ENCODE results near the gene ASAP2. TPM values are rescaled to one million over a fixed set of nuclear protein-coding genes. Genes with fewer than 3 reads are reported as not detected.

Gene ASAP2
- total and polyA plus RNA-seq, 9 of the 15 experiments (the other 6 are each of a cell fraction or from before 2014, with no cell fraction given), result 0.06 to 4.3 (median 3.1) TPM

- Histone ChIP-seq H3K9me1 (ENCODE audit: control insufficient read depth, insufficient read depth, low read length) (no peaks in the 10 kb centered on the region), H3K4me1 (replicated peaks in 1 of 2; ENCODE audit: control insufficient read depth in 2 of 2, insufficient read depth in 2 of 2, low read length in 2 of 2) (peaks cover 8 to 21% of the 10 kb centered on the region in 2 experiments; a peak in 4 of 5 replicates), H3K79me2 (ENCODE audit: control insufficient read depth, insufficient read depth, low read length) (peaks cover 23% of the 10 kb centered on the region), H3K9ac (ENCODE audit: insufficient read depth in 1 of 2, low read depth in 2 of 2, low read length in 2 of 2) (no peak overlapping the region), H3K27ac (ENCODE audit: extremely low read depth, low read depth, low read length) (no peak overlapping the region), H3K36me3 (ENCODE audit: control insufficient read depth, insufficient read depth, low read length) (peaks cover 17% of the 10 kb centered on the region; the same call in 2 of the 3 replicates), H3K4me2 (ENCODE audit: insufficient read depth, low read length) (no peak overlapping the region), H4K20me1 (replicated peaks; ENCODE audit: control insufficient read depth, insufficient read depth, low read length) (no peaks in the 10 kb centered on the region), H3K9me3 (replicated peaks; ENCODE audit: control insufficient read depth, insufficient read depth, low read depth, low read length) (no peaks in the 10 kb centered on the region), H2AFZ (ENCODE audit: low read depth, low read length) (no peak overlapping the region), H3K27me3 (ENCODE audit: control insufficient read depth in 2 of 2, insufficient read depth in 2 of 2, low read length in 2 of 2) (no peaks in the 10 kb centered on the region), H3K4me3 (no peak overlapping the region)
- TF ChIP-seq HMGN3 (IDR thresholded peaks at IDR 0.05; ENCODE audit: borderline replicate concordance, extremely low read depth, insufficient read length, low read depth, low read length), result no peak
- TF ChIP-seq, protein P1, sequence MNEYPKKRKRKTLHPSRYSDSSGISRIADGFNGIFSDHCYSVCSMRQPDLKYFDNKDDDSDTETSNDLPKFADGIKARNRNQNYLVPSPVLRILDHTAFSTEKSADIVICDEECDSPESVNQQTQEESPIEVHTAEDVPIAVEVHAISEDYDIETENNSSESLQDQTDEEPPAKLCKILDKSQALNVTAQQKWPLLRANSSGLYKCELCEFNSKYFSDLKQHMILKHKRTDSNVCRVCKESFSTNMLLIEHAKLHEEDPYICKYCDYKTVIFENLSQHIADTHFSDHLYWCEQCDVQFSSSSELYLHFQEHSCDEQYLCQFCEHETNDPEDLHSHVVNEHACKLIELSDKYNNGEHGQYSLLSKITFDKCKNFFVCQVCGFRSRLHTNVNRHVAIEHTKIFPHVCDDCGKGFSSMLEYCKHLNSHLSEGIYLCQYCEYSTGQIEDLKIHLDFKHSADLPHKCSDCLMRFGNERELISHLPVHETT (CRISPR knock-in tag; conservative IDR thresholded peaks at IDR 0.05 in 1 of 2, IDR thresholded peaks at IDR 0.05 in 1 of 2), result no peak
- TF ChIP-seq CEBPB (tag; IDR thresholded peaks at IDR 0.05), result no peak
- no peak for TF ChIP-seq CBFB (CRISPR knock-in tag; IDR thresholded peaks at IDR 0.05)
- TF ChIP-seq KDM4B (IDR thresholded peaks at IDR 0.05; ENCODE audit: borderline replicate concordance in 2 of 2, low read depth in 1 of 2), result no peak
- TF ChIP-seq ZNF143 (CRISPR knock-in tag; IDR thresholded peaks at IDR 0.05), result no peak
- intact Hi-C loops (cut with micrococcal nuclease) (no loop called here), in situ Hi-C loops (cut with MboI) (no loop called here)
- 73% methylated on average over 4 of the region's 4 CpGs for WGBS (ENCODE audit: insufficient coverage, low coverage, missing lambda C conversion rate)
- ATAC-seq (no peak), FAIRE-seq (no peak), DNase-seq (ENCODE audit: extremely low read depth in 1 of 4, low spot score in 3 of 4) (no peak)
- ChIA-PET POLR2A (no interaction called here), CTCF (ENCODE audit: low intra/inter-chr PET ratio) (no interaction called here)
- BruUV-seq (replicated peaks), result no TSS peak
Measured at GRCh38 chr2:9418746-9419145, 212.1 kb downstream of the ASAP2 start.
